SKM-1 treated with dmso at 0.1 percent for 144 hours (cell line): Measurements from ENCODE around the gene RIC8B.

ENCODE experiments used
- DNase-seq: peaks from one replicate; lab custom pipeline; 2025; ENCODE audit not compliant: unreplicated experiment; lab: John Stamatoyannopoulos, UW

The RIC8B gene

GRCh38 chr12:106794369-106794768 lies 19.9 kb downstream of the RIC8B start:
- no peak for DNase-seq

DNA sequence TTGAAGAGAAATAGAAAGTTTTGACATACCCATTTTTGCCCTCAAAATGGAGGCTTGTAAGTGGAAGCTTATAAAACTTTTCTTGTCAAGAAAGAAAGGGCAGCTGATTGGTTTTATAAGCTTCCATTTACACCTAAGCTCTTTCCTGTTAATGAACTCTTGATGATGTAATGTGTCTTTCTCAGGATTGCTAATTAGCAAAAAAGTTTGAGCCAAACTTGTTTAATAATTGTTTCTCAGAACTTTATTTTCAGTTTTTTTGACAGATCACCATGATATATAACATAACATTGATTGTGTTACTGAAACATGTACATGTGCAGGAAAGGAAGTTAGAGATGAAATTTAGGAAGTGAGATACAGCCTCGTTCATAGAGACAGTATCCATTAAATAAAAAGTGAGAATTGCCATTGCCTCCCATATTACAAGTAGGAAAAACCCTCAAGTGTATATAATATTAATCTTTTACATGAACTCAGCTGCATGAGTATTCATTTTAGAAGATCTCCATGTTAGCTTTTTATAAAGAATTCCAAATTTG lies 26.8 kb downstream of the RIC8B start:
- DNase-seq = no peak

DNA sequence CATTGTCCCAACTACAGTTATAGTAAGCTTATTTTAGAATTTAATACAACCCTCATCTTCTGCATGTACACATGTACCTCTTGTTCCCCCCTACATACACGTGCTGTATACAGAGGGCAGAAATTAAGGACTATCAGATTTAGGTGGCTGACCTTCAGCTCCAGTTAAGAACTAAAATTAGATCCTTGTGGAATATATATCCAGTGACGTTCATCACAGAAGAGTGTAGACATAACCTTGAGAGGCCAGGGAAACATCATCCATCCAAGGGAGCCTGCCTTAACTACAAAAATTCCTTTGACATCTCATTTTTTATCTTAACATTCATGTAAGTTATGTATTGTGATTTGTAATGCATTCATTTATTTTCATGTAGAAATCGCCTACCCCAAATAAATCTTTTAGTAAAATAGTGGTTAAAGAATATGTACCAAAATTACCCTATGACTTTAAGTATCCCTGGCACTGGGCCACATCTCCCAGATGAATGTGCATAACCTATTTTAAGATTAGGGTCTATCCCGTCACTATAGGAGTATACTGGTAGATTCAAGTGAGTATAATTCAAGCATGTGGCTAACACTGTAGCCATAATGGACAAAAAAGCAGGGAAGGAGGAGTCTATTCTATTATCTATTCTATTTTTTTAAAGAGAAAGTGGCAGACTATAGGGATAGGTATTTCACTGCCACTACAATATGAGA lies 27.5 kb downstream of the RIC8B start:
- DNase-seq = no peak

GRCh38 chr12:106804668-106805067 lies 30.2 kb downstream of the RIC8B start:
- no peak for DNase-seq

GRCh38 chr12:106814714-106815113 lies 40.2 kb downstream of the RIC8B start:
- no peak for DNase-seq

DNA sequence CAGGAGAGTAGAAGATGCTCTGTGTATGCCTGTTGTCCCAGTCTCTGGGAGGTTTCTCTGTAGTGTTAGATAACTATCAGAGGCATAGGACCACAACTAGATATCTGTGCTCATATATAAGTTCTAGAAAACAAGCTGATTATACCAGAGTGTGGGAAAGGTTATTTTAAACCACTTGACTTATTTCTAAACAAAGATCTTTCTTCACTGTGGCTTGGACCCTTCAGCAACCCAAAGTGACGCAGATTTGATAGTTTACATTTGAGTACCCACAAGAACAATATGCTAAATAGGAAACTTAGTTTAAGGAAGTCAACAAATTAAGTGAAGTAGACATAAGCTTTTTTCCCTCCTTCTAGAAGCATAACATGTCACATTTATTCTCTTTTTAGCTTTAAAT lies 41.3 kb downstream of the RIC8B start:
- DNase-seq = no peak

- DNase-seq = no peak
Measured at GRCh38 chr12:106816231-106816630, 41.7 kb downstream of the RIC8B start.

DNA sequence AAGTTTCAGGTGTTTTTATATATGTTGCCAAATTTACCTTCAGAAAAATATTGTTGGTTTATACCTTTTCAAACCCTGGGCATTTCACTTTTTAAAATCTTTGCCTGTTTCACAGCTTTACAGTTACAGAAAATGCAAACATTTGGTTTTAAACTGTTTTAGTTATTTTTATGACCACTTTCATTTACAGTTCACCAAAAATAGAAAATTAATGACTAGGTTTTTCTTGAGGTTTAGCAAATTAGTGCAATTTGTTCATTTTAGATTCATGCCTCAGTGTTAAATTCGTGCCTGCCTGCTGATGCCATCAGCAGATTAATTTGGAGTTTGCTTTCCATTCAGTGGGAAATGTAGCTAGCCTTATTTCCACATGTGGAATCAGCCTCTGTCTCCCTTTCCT lies 45.5 kb downstream of the RIC8B start:
- DNase-seq = no peak

GRCh38 chr12:106831699-106832098 lies 57.2 kb downstream of the RIC8B start:
- no peak for DNase-seq

DNA sequence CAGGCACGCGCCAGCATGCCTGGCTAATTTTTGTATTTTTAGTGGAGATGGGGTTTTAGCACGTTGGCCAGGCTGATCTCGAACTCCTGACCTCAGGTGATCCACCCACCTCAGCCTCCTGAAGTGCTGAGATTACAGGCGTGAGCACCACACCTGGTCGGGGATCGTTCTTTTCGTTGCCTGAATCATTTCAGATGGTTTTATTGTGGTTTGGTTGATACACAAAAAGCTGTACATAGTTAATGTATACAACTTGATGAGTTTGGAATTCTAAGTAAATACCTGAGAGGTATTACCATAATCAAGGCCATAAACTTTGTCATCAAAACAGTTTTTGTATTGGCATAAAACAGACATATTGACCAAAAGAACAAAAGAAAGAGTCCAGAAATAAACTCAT lies 63.3 kb downstream of the RIC8B start:
- no peak for DNase-seq

DNA sequence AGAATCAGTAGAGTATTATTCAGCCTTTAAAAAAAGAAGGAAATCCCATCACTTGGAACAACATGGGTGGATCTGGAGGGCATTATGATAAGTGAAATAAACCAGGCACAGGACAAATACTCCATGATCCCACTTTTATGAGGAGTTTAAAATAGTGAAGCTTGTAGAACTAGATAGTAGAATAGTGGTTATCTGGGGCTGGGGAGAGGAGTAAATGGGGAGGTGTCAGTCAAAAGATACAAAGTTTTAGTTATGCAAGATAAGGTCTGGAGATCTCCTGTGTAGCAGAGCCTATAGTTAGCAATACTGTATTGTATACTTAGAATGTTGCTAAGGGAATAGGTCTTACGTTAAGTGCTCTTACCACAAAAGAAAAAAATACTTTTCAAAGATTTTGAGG lies 64.9 kb downstream of the RIC8B start:
- DNase-seq = no peak

GRCh38 chr12:106840243-106840642 lies 65.8 kb downstream of the RIC8B start:
- DNase-seq = no peak

GRCh38 chr12:106841510-106842302 lies 67.2 kb downstream of the RIC8B start:
- DNase-seq = no peak

DNA sequence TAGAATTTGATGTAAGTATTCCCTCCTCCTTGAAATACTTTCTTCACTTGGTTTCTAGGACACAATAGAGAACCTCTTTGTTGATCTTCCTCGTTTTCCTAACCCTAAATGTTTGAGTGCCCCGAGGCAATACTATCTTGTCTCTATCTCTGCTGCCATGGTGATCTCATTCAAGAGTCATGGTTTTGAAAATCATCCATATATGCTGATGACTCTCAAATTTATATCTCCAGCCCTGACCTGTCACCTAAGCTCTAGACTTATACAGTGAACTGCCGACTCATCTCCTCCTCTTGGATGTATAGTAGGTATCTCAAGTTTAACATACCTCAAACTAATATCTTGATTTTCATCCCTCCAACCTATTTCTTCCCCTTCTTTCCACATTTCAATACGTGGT lies 71.4 kb downstream of the RIC8B start:
- no peak for DNase-seq

DNA sequence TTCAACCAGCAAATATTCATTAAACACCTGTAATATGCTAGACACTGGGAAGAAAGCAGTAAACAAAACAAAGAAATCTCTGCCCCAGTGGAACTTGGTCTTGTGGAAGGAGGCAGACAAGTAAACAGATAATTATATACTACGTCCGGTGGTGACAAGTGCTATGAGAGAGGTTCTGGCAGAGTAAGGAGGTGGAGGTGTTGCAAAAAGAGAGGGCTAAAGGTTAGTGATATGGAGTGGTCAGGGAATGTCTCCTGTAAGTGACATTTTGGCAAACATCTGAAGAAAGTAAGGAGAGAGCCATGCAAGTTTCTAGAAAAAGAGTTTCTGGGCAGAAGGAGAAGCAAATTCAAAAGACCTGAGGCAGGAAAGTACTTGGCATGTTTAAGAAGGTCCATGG lies 73.4 kb downstream of the RIC8B start:
- DNase-seq = no peak

GRCh38 chr12:106851306-106851705 lies 76.8 kb downstream of the RIC8B start:
- DNase-seq = no peak

DNA sequence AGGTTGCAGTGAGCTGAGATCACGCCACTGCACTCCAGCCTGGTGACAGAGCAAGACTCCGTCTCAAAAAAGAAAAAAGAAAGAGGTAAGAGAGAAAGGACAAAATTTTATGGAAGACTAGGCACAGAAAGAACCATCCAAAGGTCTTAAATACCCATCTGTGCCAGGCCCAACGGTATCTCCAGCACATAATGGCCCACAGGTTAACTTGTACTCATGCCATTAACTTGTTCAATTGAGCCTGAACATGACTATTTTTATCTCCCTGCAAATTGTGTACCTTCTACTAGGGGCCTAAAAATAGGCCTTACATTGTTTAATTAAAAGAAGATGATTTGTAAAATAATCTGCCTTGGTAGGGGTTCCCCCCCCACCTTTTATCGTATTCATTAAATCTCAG lies 80.2 kb downstream of the RIC8B start:
- DNase-seq = no peak

DNA sequence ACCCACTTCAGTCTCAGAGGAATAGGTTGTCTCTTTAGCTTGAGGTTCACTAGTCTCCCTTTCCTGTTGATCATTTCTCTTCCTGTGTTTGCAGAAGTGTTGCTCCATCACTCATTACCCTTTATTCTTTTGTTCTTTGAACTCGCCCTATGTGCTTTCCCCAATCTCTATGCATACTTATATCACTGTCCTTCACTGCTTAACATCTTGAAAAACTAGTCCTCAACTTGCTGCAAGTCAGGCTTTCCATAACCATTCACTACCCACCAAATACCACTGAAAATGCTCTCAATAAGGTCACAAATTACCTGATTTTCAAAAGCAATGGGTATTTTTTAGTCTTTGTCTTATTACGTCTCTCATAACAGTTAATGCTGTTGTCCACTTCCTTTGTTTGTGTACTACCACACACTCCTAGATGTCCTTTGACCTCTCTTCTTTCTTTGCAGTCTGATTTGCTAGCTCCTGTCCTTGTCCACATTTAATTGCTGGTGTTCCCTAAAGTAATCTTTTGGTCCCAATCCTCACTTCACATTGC lies 80.8 kb downstream of the RIC8B start:
- no peak for DNase-seq

DNA sequence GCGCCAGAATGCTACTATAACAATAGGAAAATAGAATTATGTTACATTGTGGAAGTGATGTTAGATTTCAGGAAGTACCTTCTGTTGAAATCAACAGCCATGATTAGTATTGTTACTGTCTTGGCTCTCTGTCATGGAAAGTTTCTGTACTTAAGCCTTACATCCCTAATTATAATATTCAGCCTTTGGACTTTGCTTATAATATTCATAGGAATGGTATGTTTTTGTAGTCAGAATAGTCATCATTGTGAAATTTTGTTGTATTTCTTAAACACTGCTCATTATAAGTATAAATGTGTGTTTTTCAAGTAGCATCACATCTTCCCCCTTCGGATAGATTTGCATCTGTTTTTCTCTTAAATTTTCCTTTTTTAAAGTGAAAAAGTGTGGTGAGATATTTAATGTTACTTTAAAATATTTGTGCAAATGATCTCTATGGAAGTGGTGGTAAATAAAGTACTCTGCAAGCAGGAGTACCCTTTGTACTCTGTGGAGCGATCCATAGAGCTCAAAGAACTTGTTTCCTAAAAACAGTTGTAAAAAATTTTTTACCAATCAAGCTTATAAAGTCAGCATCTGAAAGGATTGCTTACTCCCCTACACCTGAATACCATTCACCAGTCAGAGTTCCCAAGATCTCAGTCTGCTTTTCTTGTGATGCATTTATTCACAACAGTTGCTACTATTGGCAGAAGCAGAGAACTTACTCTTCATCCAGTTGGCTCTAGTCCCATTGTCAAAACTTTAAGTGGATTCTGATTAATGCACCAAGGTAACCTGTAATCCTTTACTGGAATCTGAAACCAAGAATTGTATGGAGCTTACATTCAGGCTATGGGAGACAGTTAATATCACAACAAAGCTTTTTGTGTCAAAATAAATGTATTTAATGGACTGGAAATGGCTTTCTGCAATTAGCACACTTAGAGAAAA lies 87.8 kb downstream of the RIC8B start:
- DNase-seq = no peak

- DNase-seq = no peak
Measured at GRCh38 chr12:106863189-106863588, 88.7 kb downstream of the RIC8B start.

- DNase-seq = no peak
Measured at GRCh38 chr12:106865683-106866082, 91.2 kb downstream of the RIC8B start.
